ENCODE data around the gene CALHM2.
"Not testable (repeated sequence)": the region's sequence is repeated elsewhere in the genome, so short reads cannot be mapped to it uniquely, and the experiment has no call there.

Gene CALHM2

DNA sequence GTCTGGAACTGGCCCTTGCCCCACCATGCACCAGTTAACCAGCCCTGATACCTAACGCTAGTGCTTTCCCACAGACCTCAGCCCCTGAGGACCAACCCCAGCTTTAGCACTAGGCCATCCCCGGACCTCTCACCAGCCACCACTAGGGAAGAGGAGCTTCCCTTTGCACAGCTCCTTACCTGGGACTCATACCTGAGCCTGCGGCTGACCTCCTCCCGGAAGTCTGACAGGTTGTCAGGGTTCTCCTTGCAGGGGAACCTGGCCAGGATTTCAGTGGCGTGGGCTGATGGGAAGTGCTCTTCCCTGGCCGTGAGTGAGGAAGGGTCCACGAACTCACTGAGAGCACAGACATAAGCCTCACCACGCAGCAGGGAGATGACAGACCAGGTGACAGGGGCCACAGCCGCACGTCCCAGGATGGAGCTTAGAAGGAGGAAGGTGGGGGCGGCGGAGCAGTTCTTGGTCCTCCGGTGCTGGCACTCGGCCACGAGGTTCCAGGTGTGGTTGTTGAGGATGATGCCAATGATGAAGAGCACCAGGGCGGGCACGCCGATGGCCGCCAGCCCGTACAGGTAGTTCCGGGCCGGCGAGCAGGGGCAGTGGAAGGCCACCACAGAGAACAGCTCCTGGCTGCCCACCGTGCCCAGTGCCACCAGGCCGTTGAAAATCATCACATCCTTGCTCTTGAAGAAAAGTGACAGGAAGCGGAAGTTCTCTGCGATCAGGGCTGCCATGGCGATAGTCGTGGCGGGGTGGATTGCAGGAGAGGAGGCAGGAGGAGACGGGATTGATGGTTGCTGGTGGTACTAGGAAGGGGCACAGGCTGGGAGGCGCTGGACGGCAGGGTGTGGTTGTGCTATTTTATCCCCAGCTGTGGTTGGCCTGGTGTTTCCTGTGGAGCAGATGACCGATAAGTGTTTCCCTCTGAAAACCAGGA is 2.7 kb downstream of the CALHM2 start:
- no peak for DNase-seq (ENCODE audit: low spot score)

GRCh38 chr10:103448746-103449145 is 3.4 kb downstream of the CALHM2 start:
- no peak for DNase-seq (ENCODE audit: low spot score)

GRCh38 chr10:103447187-103447586 is 5.0 kb downstream of the CALHM2 start:
- DNase-seq (ENCODE audit: low spot score), result no peak

GRCh38 chr10:103445767-103446567 is 6.2 kb downstream of the CALHM2 start:
- DNase-seq (ENCODE audit: low spot score), result no peak

GRCh38 chr10:103445366-103445765 is 6.8 kb downstream of the CALHM2 start:
- no peak for DNase-seq (ENCODE audit: low spot score)

DNA sequence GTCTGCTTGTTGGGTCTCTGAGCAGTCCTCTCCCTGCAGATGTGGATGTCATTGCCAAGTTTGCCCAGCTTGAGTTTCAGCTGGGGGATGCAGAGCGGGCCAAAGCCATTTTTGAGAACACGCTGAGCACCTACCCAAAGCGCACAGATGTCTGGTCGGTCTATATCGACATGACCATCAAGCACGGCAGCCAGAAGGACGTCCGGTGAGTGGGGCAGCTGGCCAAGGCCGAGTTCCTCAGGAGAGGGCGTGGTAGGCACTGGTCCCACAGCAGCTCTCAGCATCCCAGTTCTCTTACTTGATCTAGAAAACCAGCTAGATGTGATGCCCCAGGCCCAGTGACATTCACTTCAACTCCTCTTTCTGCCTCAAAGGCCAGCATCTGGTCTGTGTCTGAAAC is 7.7 kb downstream of the CALHM2 start:
- DNase-seq (ENCODE audit: low spot score), result no peak

GRCh38 chr10:103443475-103444185 is 8.5 kb downstream of the CALHM2 start:
- no peak for DNase-seq (ENCODE audit: low spot score)

DNA sequence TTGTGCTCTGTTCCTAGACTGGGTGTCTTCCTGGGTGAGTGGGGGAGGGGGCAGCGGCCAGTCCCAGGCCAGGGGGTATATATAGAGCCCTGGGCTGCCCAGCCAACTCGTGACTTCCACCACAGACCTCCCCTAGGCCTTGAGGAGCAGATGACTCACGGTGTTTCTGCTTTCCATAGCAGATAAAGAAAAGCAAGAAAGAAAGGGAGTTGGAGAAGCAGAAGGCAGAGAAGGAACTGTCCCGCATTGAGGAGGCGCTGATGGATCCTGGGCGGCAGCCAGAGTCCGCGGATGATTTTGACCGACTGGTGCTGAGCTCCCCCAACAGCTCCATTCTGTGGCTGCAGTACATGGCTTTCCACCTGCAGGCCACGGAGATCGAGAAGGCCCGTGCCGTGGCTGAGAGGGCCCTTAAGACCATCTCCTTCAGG is 10.1 kb downstream of the CALHM2 start:
- DNase-seq (ENCODE audit: low spot score), result no peak

- DNase-seq (ENCODE audit: low spot score), result no peak
Observed at GRCh38 chr10:103441611-103442010, 10.6 kb downstream of the CALHM2 start.

DNA sequence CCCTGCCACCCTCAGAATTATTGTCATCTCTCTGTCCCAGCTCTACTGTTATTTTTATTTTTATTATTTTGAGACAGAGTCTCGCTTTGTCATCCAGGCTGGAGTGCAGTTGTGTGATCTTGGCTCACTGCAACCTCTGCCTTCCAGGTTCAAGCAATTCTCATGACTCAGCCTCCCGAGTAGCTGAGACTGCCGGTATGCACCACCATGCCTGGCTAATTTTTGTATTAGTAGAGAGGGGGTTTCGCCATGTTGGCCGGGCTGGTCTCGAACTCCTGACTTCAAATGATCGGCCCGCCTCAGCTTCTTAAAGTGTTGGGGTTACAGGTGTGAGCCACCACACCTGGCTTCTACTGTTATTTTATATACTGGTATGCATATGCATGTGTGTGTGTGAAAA is 11.0 kb downstream of the CALHM2 start:
- DNase-seq (ENCODE audit: low spot score), result no peak

GRCh38 chr10:103440416-103440815 is 11.8 kb downstream of the CALHM2 start:
- DNase-seq (ENCODE audit: low spot score), result no peak

GRCh38 chr10:103439776-103440175 is 12.4 kb downstream of the CALHM2 start:
- DNase-seq (ENCODE audit: low spot score), result no peak

GRCh38 chr10:103433858-103434257 is 18.3 kb downstream of the CALHM2 start:
- DNase-seq (ENCODE audit: low spot score), result no peak

DNA sequence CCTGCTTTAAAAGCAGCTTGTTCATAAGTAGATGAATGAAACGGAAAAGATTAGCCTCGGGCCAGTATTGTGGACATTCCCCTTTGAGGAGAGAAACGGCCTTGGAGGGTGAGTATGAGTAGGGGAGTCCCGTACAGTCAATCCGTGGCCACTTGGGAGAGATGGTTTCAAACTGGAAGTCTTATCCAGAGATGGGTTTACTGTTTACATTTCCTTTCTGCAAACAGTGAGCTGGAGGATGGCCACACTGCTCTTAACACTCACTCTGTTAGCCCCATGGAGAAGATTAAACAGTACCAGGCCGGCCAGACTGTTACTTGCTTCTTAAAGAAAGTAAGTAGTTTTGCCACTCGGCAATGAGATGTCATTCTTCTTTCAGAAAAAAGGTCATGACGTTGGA is 20.3 kb downstream of the CALHM2 start:
- no peak for DNase-seq (ENCODE audit: low spot score)

- DNase-seq (ENCODE audit: low spot score), result no peak
Observed at GRCh38 chr10:103429647-103430046, 22.5 kb downstream of the CALHM2 start.

GRCh38 chr10:103428989-103429643 is 23.1 kb downstream of the CALHM2 start:
- DNase-seq (ENCODE audit: low spot score), result no peak

DNA sequence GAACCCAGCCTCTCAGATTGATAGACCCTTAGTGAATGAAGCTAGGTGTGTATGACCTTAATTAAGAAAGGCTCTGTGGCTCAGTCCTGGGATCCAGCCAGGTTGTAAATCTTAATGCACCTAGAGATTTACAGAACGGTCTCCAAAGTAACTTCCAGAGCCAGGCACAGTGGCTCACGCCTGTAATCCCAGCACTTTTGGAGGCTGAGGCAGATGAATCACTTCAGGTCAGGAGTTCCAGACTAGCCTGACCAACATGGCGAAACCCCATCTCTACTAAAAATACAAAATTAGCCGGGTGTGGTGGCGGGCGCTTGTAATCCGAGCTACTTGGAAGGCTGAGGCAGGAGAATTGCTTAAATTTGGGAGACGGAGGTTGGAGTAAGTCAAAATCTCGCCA is 24.3 kb downstream of the CALHM2 start:
- no peak for DNase-seq (ENCODE audit: low spot score)

GRCh38 chr10:103423748-103424147 is 28.4 kb downstream of the CALHM2 start:
- DNase-seq (ENCODE audit: low spot score), result no peak

DNA sequence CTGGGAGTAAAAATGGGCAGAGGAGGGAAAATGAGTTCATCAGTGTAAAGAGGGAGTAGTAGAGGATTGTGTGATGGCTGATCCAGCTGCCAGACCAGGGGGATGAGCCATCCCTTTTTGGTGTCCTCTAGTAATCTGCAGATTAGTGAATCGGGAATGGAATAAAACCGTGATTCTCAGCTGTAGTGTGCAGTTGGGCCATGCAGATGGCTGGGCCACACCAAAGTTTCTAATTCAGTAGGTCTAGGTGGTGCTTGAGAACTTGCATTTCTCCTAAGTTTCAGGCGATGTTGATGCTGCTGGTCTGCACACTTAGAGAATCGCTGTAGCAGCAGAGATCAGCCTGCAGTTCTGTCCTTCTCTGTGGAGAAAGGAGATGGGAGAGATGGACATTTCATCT is 33.1 kb downstream of the CALHM2 start:
- no peak for DNase-seq (ENCODE audit: low spot score)

DNA sequence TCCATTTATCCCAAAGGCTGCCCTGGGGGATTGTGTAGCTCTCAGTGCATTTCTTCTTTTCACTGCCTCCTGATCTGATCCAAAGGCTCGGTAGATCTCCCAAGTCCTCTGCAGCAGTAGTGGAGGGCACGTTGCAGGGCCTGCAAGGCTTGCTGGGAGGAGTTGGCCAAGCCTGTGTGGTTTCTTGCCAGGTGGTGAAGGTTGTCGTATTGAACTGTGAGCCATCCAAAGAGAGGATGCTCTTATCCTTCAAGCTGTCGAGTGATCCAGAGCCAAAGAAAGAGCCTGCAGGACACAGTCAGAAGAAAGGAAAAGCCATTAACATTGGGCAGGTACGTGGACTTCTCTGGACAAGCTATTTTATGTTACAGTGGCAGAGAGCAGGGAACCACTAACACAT is 34.6 kb downstream of the CALHM2 start:
- DNase-seq (ENCODE audit: low spot score), result no peak

DNA sequence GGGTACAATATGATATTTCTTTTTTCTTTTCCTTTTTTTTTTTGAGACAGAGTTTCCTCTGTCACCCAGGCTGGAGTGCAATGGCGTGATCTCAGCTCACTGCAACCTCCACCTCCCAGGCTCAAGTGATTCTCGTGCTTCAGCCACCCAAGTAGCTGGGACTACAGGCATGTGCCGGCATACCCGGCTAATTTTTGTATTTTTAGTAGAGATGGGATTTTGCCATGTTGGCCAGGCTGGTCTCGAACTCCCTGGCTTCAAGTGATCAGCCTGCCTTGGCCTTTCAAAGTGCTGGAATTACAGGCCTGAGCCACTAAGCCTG is 35.1 kb downstream of the CALHM2 start:
- DNase-seq (ENCODE audit: low spot score), result not testable (repeated sequence)

All from hematopoietic multipotent progenitor cell treated with erythropoietin and hydrocortisone succinate and interleukin-3 and kit ligand, for 15 days (in vitro differentiated cells).